ENCODE results near the gene DVL3.

DVL3 gene

GRCh38 chr3:184145111-184145524 is 10.1 kb upstream of the DVL3 start:
- H3K36me3 ChIP-seq (replicated peaks; ENCODE audit: insufficient read depth, low read length), result peaks cover 25% of the 10 kb centered on the region
- no peaks in the 10 kb centered on the region for H3K9me3 ChIP-seq (replicated peaks; ENCODE audit: insufficient read depth, low read length)
- H2AFZ ChIP-seq (ENCODE audit: low read length), result no peak overlapping the region
- DNase-seq, result peak; percentile 50
- H3K4me2 ChIP-seq (ENCODE audit: low read depth, low read length), result no peak overlapping the region
- H3K27ac ChIP-seq (ENCODE audit: low read length), result no peak overlapping the region
- H4K20me1 ChIP-seq (ENCODE audit: insufficient read depth, low read length), result no peaks in the 10 kb centered on the region
- no peaks in the 10 kb centered on the region for H3K4me1 ChIP-seq (ENCODE audit: low read length)
- no peaks in the 10 kb centered on the region for H3K9me2 ChIP-seq (replicated peaks; ENCODE audit: insufficient read depth, low read length)
- no peak for TF ChIP-seq EZH2phosphoT487 (IDR thresholded peaks at IDR 0.05; ENCODE audit: low read length)
- TF ChIP-seq CTCF (IDR thresholded peaks at IDR 0.05; ENCODE audit: low read length), result peak; percentile 66
- H3K9ac ChIP-seq (ENCODE audit: low read length), result no peak overlapping the region
- no peaks in the 10 kb centered on the region for H3K27me3 ChIP-seq (replicated peaks; ENCODE audit: insufficient read depth, low read length)
- H3K79me2 ChIP-seq (ENCODE audit: low read length), result peaks cover 12% of the 10 kb centered on the region
- H3F3A ChIP-seq (ENCODE audit: insufficient read depth, low read length), result no peaks in the 10 kb centered on the region
- H3K4me3 ChIP-seq (ENCODE audit: low read length), result no peak overlapping the region

GRCh38 chr3:184145751-184146270 is 9.4 kb upstream of the DVL3 start:
- Histone ChIP-seq H3K4me2 (ENCODE audit: low read depth, low read length) (no peak overlapping the region), H3K4me1 (ENCODE audit: low read length) (no peaks in the 10 kb centered on the region), H3K79me2 (ENCODE audit: low read length) (peaks cover 6% of the 10 kb centered on the region; the same call in 1 of the 2 replicates), H3K27me3 (replicated peaks; ENCODE audit: insufficient read depth, low read length) (no peaks in the 10 kb centered on the region), H3K36me3 (replicated peaks; ENCODE audit: insufficient read depth, low read length) (peaks cover 19% of the 10 kb centered on the region), H4K20me1 (ENCODE audit: insufficient read depth, low read length) (no peaks in the 10 kb centered on the region), H3K27ac (ENCODE audit: low read length) (no peak overlapping the region), H3K4me3 (ENCODE audit: low read length) (no peak overlapping the region), H3K9me2 (replicated peaks; ENCODE audit: insufficient read depth, low read length) (no peaks in the 10 kb centered on the region), H3K9ac (ENCODE audit: low read length) (no peak overlapping the region), H2AFZ (ENCODE audit: low read length) (no peak overlapping the region), H3F3A (ENCODE audit: insufficient read depth, low read length) (no peaks in the 10 kb centered on the region), H3K9me3 (replicated peaks; ENCODE audit: insufficient read depth, low read length) (no peaks in the 10 kb centered on the region)
- no peak for DNase-seq
- TF ChIP-seq EZH2 (optimal IDR thresholded peaks at IDR 0.05; ENCODE audit: low read depth, low read length) (no peak), CTCF (IDR thresholded peaks at IDR 0.05; ENCODE audit: low read length) (no peak), EZH2phosphoT487 (IDR thresholded peaks at IDR 0.05; ENCODE audit: low read length) (no peak)

- H3K4me1 ChIP-seq (ENCODE audit: low read length), result no peaks in the 10 kb centered on the region
- H3K79me2 ChIP-seq (ENCODE audit: low read length), result no peaks in the 10 kb centered on the region
- H3K9me2 ChIP-seq (replicated peaks; ENCODE audit: insufficient read depth, low read length), result no peaks in the 10 kb centered on the region
- peaks cover 11% of the 10 kb centered on the region for H3K36me3 ChIP-seq (replicated peaks; ENCODE audit: insufficient read depth, low read length)
- H2AFZ ChIP-seq (ENCODE audit: low read length), result no peak overlapping the region
- no peaks in the 10 kb centered on the region for H4K20me1 ChIP-seq (ENCODE audit: insufficient read depth, low read length)
- H3K9me3 ChIP-seq (replicated peaks; ENCODE audit: insufficient read depth, low read length), result no peaks in the 10 kb centered on the region
- H3K9ac ChIP-seq (ENCODE audit: low read length), result no peak overlapping the region
- H3K27ac ChIP-seq (ENCODE audit: low read length), result no peak overlapping the region
- no peak overlapping the region for H3K4me2 ChIP-seq (ENCODE audit: low read depth, low read length)
- TF ChIP-seq EZH2 (optimal IDR thresholded peaks at IDR 0.05; ENCODE audit: low read depth, low read length) (no peak), EZH2phosphoT487 (IDR thresholded peaks at IDR 0.05; ENCODE audit: low read length) (no peak), CTCF (IDR thresholded peaks at IDR 0.05; ENCODE audit: low read length) (no peak)
- no peak overlapping the region for H3K4me3 ChIP-seq (ENCODE audit: low read length)
- H3K27me3 ChIP-seq (replicated peaks; ENCODE audit: insufficient read depth, low read length), result no peaks in the 10 kb centered on the region
- DNase-seq, result no peak
- H3F3A ChIP-seq (ENCODE audit: insufficient read depth, low read length), result no peaks in the 10 kb centered on the region
Measured at GRCh38 chr3:184148076-184148475, 7.1 kb upstream of the DVL3 start.

Measured in MM.1S (cell line).